Activated T-cell treated with anti-CD3 and anti-CD28 coated beads, Interleukin-2, amount 50 U/mL, for 24 hours (primary cell): Measurements from ENCODE around the gene FGF5.
A peak's percentile ranks its signal among the peaks of the same experiment; 100 is the strongest.

Experiments
- DNase-seq: peaks from one replicate; pipeline ENCODE4 v3.0.0-alpha.2; 2020
- H3K27ac Mint-ChIP-seq: 2 replicates; pipeline ENCODE4 v1.8.0; 2020; ENCODE audit warnings: mild to moderate bottlenecking, mixed read lengths
- H3K27me3 Mint-ChIP-seq: 2 replicates; pipeline ENCODE4 v1.8.0; 2020; ENCODE audit warnings: mixed read lengths
- H3K36me3 Mint-ChIP-seq: 2 replicates; pipeline ENCODE4 v1.8.0; 2020; ENCODE audit warnings: low read depth, mixed read lengths
- H3K4me1 Mint-ChIP-seq: 2 replicates; pipeline ENCODE4 v1.8.0; 2020; ENCODE audit warnings: low read depth, mixed read lengths
- H3K4me3 Mint-ChIP-seq: 2 replicates; pipeline ENCODE4 v1.8.0; 2020; ENCODE audit warnings: mild to moderate bottlenecking, moderate library complexity, mixed read lengths
- H3K9me3 Mint-ChIP-seq: 2 replicates; pipeline ENCODE4 v1.8.0; 2020; ENCODE audit warnings: mixed read lengths

Gene FGF5

DNA sequence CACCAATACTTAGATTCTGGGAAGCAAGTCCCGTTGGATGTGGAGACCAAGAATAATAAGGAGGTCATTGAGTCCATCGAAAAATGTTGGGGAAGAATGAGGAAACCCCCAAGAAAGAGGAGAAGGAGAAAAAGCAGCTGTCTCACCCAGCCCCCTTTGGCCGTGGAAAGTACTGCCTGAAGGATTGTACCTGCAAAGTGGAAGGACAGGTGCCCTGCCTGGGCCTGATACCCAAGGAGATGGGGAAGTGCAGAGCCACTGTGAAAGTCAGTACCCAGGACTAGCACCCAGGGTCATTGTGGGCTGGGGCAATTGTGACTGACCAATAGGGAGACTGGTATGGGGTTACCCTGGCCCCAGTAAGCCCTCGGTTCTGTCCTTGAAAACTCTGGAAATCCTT lies 55.3 kb downstream of the FGF5 start:
- H3K4me3 Mint-ChIP-seq: no peak overlapping the region
- H3K36me3 Mint-ChIP-seq: no peaks in the 10 kb centered on the region
- DNase-seq: no peak
- peaks cover 1% of the 10 kb centered on the region for H3K4me1 Mint-ChIP-seq
- H3K27ac Mint-ChIP-seq: no peak overlapping the region
- peaks cover 10% of the 10 kb centered on the region for H3K27me3 Mint-ChIP-seq
- no peaks in the 10 kb centered on the region for H3K9me3 Mint-ChIP-seq

DNA sequence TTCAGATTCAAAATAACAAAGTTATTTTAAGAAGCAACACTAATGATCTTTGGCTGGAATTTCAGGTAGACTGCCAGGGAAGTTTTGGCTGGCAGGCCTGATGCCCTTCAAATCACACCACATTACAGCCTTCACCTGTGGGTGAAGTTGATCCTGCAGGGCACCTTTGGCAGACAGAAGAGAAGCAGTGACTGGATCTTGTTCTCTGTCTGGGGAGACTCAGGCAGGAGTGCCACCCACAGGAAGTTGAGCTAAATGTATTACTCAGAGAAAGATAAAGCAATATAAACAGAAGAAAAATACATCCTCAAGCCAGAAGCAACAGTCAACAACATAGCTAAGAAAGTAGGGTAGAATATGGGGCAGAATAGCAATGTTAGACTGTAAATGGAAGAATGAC lies 56.3 kb downstream of the FGF5 start:
- no peak overlapping the region for H3K4me3 Mint-ChIP-seq
- no peak for DNase-seq
- no peak overlapping the region for H3K27ac Mint-ChIP-seq
- H3K27me3 Mint-ChIP-seq: peaks cover 10% of the 10 kb centered on the region
- peaks cover 1% of the 10 kb centered on the region for H3K4me1 Mint-ChIP-seq
- H3K9me3 Mint-ChIP-seq: no peaks in the 10 kb centered on the region
- no peaks in the 10 kb centered on the region for H3K36me3 Mint-ChIP-seq

DNA sequence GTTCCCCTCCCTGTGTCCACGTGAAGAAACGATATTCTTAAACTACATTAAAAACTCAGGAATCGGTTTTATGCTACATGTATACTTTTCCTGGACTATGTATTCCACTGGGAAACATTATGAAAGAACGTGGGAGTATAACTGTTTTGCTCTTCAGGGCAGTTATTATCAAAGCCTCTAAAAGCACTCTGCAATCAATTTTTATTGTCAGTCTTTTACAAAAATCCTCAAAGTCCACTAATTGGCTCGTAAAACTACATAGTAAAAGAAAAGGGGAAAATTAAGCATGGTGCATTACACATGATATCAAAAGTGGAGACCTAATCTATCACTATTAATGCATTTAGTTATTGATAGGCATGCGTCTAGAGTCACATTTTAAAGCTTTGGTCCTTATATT lies 57.7 kb downstream of the FGF5 start:
- no peak overlapping the region for H3K4me3 Mint-ChIP-seq
- H3K27ac Mint-ChIP-seq: no peak overlapping the region
- peaks cover 1% of the 10 kb centered on the region for H3K4me1 Mint-ChIP-seq
- DNase-seq: no peak
- no peaks in the 10 kb centered on the region for H3K36me3 Mint-ChIP-seq
- H3K27me3 Mint-ChIP-seq: peaks cover 5% of the 10 kb centered on the region
- no peaks in the 10 kb centered on the region for H3K9me3 Mint-ChIP-seq

DNA sequence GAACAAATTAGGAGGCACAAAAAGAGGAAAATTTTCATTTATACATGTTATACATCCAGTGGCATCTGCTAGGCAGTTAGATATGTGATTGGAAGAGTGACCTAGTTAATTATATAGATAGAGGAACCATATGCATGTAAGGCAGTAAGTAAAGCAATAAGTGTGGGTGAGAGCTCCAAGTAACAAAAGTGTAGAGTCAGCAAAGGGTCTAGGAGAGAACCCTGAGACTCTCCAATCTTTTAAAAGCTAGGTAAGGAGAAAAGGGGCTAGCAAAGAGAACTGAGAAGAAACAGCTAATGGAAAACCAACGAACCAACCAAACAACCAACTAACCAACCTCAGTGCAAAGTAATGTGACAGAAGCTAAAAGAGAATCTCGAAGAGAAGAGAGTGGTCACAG lies 65.2 kb downstream of the FGF5 start:
- peaks cover 12% of the 10 kb centered on the region for H3K4me1 Mint-ChIP-seq

DNA sequence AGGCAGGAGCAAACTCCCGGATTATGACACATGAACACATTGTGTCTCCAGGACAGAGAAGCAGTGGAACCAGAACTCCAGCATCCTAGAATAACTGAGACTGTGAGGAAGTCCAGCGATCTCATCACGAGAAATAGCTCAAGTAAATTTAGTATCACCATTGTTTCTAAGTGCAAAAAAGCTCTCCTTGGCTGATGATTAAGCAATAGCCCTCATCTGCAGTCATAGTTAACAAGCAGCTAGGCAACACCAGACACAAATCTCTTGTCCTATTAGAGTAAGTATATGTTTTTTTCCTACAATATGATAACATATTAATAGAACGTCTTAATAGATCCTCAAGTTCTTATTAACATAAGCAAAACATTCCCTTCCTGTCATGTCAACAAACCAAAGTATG lies 66.7 kb downstream of the FGF5 start:
- H3K4me1 Mint-ChIP-seq: peaks cover 12% of the 10 kb centered on the region
- DNase-seq: no peak
- no peak overlapping the region for H3K27ac Mint-ChIP-seq

More for the DNA sequence above, 65.2 kb downstream of the FGF5 start:
- H3K27ac Mint-ChIP-seq: no peak overlapping the region
- no peaks in the 10 kb centered on the region for H3K9me3 Mint-ChIP-seq
- H3K4me3 Mint-ChIP-seq: no peak overlapping the region
- no peak for DNase-seq
- H3K27me3 Mint-ChIP-seq: peaks cover 24% of the 10 kb centered on the region
- no peaks in the 10 kb centered on the region for H3K36me3 Mint-ChIP-seq

DNA sequence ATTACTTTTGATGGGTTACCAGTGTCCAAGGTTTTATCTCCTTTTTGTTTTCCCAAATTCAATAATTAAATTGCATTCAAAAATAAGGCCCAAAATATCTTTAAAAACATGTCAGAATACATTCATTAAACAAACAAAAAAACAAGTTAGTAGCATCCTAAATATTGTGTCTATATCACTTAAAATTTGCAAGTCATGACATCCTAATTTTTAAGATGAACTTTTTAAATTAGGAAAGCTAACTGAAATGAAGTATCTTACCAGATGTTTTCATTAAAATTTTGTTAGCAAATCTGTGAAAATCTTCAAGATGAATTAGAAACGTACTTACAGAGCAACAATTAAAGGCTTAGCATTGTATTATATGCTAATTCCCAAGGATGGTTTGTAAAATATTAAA lies 68.1 kb downstream of the FGF5 start:
- H3K4me3 Mint-ChIP-seq: no peak overlapping the region
- no peaks in the 10 kb centered on the region for H3K9me3 Mint-ChIP-seq
- no peaks in the 10 kb centered on the region for H3K36me3 Mint-ChIP-seq
- H3K27ac Mint-ChIP-seq: no peak overlapping the region
- no peak for DNase-seq
- peaks cover 25% of the 10 kb centered on the region for H3K27me3 Mint-ChIP-seq
- peaks cover 12% of the 10 kb centered on the region for H3K4me1 Mint-ChIP-seq

More for the DNA sequence above, 66.7 kb downstream of the FGF5 start:
- peaks cover 25% of the 10 kb centered on the region for H3K27me3 Mint-ChIP-seq
- no peaks in the 10 kb centered on the region for H3K36me3 Mint-ChIP-seq
- H3K9me3 Mint-ChIP-seq: no peaks in the 10 kb centered on the region
- H3K4me3 Mint-ChIP-seq: no peak overlapping the region

DNA sequence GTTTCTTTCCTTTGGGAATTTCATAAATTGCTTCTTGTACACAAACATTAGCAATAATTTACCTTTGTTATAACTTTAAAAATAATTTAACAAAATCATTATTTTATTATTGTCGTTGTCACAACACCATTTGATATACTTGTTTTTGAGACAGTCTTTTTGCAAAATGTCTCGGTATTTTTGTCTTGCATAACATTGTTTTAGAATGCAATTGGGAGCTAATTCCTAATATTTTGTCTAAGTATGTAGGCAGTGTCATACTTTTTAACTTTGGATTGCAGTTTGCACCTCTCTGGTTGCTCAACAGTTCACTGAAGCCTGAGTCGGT lies 68.7 kb downstream of the FGF5 start:
- Mint-ChIP-seq H3K27ac (no peak overlapping the region), H3K4me1 (peaks cover 12% of the 10 kb centered on the region)

DNA sequence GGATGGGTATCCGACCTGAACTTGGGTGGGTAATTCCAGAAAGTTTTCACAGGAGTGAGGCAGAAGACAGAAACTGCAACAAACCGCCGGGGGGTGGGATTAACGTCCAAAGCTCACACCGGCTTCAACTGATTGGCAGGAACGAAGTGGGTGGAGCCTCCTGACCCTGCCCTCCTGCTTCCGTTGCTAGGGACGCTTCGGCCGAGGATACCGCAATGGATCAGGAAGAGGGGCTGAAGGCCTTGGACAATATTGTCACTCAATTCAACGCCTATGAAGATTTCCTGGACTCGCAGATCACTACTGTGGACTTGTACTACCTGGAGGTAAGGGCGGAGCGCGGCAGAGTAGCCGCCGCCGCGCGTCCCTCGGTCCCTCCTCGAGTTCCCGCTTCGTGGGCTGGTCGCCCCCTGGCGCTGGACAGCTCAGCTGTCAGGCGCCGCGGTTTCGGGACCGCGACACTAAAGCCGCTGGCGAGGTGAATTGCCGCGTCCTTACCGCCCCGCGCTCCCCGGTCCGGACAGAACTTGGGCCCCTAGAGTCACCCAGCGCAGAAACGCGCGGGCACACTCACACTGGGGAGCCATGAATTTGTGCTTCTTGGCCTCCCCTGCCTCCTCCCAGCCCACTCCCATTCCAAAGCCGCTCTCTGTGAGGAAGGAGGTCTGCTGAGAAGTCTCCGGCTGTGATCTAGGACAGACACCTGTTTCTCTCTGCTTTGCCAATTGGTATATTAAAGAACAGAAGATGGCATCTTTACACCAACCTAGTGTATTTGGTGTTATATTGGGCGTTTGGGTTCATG lies 69.3 kb downstream of the FGF5 start, which contains the start of gene CFAP299:
Gene CFAP299 (plus strand): TSS at position 177 of the 805 bp plus-strand sequence.
- no peaks in the 10 kb centered on the region for H3K9me3 Mint-ChIP-seq
- DNase-seq: peak; percentile 71
- H3K36me3 Mint-ChIP-seq: no peaks in the 10 kb centered on the region
- peaks cover 12% of the 10 kb centered on the region for H3K4me1 Mint-ChIP-seq
- H3K27ac Mint-ChIP-seq: no peak within 1 kb of the TSS
- H3K27me3 Mint-ChIP-seq: peaks cover 25% of the 10 kb centered on the region
- H3K4me3 Mint-ChIP-seq: peak within 1 kb of the TSS; percentile 81

More for the DNA sequence above, 68.7 kb downstream of the FGF5 start:
- H3K9me3 Mint-ChIP-seq: no peaks in the 10 kb centered on the region
- peak overlapping the region; percentile 81 for H3K4me3 Mint-ChIP-seq
- H3K36me3 Mint-ChIP-seq: no peaks in the 10 kb centered on the region
- peaks cover 25% of the 10 kb centered on the region for H3K27me3 Mint-ChIP-seq
- no peak for DNase-seq

DNA sequence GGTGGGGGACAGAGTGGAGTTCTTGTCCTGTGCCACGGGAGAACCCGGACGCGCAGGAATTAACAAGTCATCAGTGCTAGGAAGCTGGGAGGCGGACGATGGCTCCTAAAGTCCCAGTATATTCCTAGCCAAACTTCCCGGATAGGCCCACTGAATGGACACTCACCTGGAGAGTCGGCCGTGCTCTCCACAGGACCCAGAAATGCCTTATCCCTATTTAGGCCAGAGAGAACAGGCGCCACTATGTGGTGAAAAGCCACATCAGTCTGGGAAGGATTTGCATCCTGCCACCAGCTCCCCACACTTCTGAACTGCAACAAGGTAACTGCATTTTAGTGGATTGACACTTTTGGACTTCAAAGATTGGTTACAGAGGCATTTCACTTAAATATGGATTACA lies 70.1 kb downstream of the FGF5 start:
- H3K36me3 Mint-ChIP-seq: no peaks in the 10 kb centered on the region
- peaks cover 25% of the 10 kb centered on the region for H3K27me3 Mint-ChIP-seq
- no peak overlapping the region for H3K27ac Mint-ChIP-seq
- peaks cover under 1% of the 10 kb centered on the region for H3K9me3 Mint-ChIP-seq
- peak overlapping the region; percentile 81 for H3K4me3 Mint-ChIP-seq
- peaks cover 12% of the 10 kb centered on the region for H3K4me1 Mint-ChIP-seq
- DNase-seq: no peak

DNA sequence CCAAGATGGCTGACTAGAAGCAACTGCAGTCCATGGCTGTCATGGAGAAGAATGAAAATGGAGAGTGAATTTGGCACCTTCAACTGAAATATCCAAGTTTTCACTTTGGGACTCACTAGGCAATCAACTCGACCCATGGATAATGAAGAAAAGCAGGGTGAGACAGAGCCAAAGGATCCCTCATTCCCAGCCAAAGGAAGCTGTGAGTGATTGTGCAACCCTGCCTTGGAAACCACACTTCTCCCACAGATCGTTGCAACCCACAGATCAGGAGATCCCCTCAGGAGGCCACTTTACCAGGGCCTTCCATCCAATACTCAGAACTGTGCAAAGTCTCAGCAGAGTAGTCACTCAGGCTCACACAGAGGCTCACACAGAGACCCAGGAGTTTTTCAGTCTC lies 73.6 kb downstream of the FGF5 start:
- Mint-ChIP-seq H3K4me3 (no peak overlapping the region), H3K27ac (no peak overlapping the region), H3K27me3 (peaks cover 15% of the 10 kb centered on the region), H3K36me3 (no peaks in the 10 kb centered on the region), H3K9me3 (peaks cover 17% of the 10 kb centered on the region), H3K4me1 (peaks cover 22% of the 10 kb centered on the region)
- DNase-seq: no peak
